ENCODE measurements around the gene CGRRF1. TPM values are rescaled to one million over a fixed set of nuclear protein-coding genes. Genes with fewer than 3 reads are reported as not detected.

The CGRRF1 gene
- total RNA-seq, 1 experiment from 2014 or later = 14.1 TPM

- ATAC-seq = no peak
- TF ChIP-seq POLR2AphosphoS5 (IDR thresholded peaks at IDR 0.05; ENCODE audit: low read depth, low read length) (no peak), REST (IDR thresholded peaks at IDR 0.05; ENCODE audit: insufficient read depth in 1 of 2, low read depth in 2 of 2, low read length in 1 of 2) (no peak), CTCF (IDR thresholded peaks at IDR 0.05) (no peak), TCF7L2 (IDR thresholded peaks at IDR 0.05; ENCODE audit: low read depth, low read length) (no peak), SIN3A (IDR thresholded peaks at IDR 0.05; ENCODE audit: borderline replicate concordance, insufficient read depth, low read depth, low read length) (no peak)
- Histone ChIP-seq H3K27me3 (ENCODE audit: control insufficient read depth, insufficient read depth, low read length) (no peaks in the 10 kb centered on the region), H3K4me3 (ENCODE audit: low read depth in 2 of 2, low read length in 2 of 2) (no peak overlapping the region), H3K4me1 (ENCODE audit: control insufficient read depth, insufficient read depth, low read length) (peaks cover 4% of the 10 kb centered on the region), H3K36me3 (ENCODE audit: control insufficient read depth, insufficient read depth, low read length) (peaks cover 21% of the 10 kb centered on the region), H3K27ac (ENCODE audit: low read length) (no peak overlapping the region), H3K9me3 (ENCODE audit: control insufficient read depth, insufficient read depth, low read depth, low read length) (no peaks in the 10 kb centered on the region)
- DNase-seq (ENCODE audit: low read depth, low spot score) = no peak
- ChIA-PET POLR2A (no interaction called here), CTCF (no interaction called here)
- intact Hi-C loops (cut with micrococcal nuclease; ENCODE audit: unreplicated experiment) = no loop called here
- in situ Hi-C loops (cut with HindIII; ENCODE audit: low pct_unique_long_range_greater_than_20kb, low sequenced_read_pairs) = no loop called here
- no TSS peak for BruUV-seq (replicated peaks)
Measured at GRCh38 chr14:54483073-54483745, 26.5 kb upstream of the CGRRF1 start.

- Histone ChIP-seq H3K27ac (ENCODE audit: low read length) (no peak overlapping the region), H3K9me3 (ENCODE audit: control insufficient read depth, insufficient read depth, low read depth, low read length) (no peaks in the 10 kb centered on the region), H3K4me1 (ENCODE audit: control insufficient read depth, insufficient read depth, low read length) (peaks cover 4% of the 10 kb centered on the region), H3K4me3 (ENCODE audit: low read depth in 2 of 2, low read length in 2 of 2) (no peak overlapping the region), H3K27me3 (ENCODE audit: control insufficient read depth, insufficient read depth, low read length) (no peaks in the 10 kb centered on the region), H3K36me3 (ENCODE audit: control insufficient read depth, insufficient read depth, low read length) (peaks cover 21% of the 10 kb centered on the region)
- no TSS peak for BruUV-seq (replicated peaks)
- ATAC-seq (no peak), DNase-seq (ENCODE audit: low read depth, low spot score) (no peak)
- ChIA-PET POLR2A (no interaction called here), CTCF (no interaction called here)
- intact Hi-C loops (cut with micrococcal nuclease; ENCODE audit: unreplicated experiment) (no loop called here), in situ Hi-C loops (cut with HindIII; ENCODE audit: low pct_unique_long_range_greater_than_20kb, low sequenced_read_pairs) (no loop called here)
- TF ChIP-seq SIN3A (IDR thresholded peaks at IDR 0.05; ENCODE audit: borderline replicate concordance, insufficient read depth, low read depth, low read length) = no peak
- no peak for TF ChIP-seq POLR2AphosphoS5 (IDR thresholded peaks at IDR 0.05; ENCODE audit: low read depth, low read length)
- no peak for TF ChIP-seq REST (IDR thresholded peaks at IDR 0.05; ENCODE audit: insufficient read depth in 1 of 2, low read depth in 2 of 2, low read length in 1 of 2)
- TF ChIP-seq CTCF (IDR thresholded peaks at IDR 0.05) = no peak
- TF ChIP-seq TCF7L2 (IDR thresholded peaks at IDR 0.05; ENCODE audit: low read depth, low read length) = no peak
Measured at GRCh38 chr14:54483846-54484245, 25.9 kb upstream of the CGRRF1 start.

All from Panc1 (cell line).